GM18873 (cell line): ENCODE measurements around the gene PGM2.
A peak's percentile ranks its signal among the peaks of the same experiment; 100 is the strongest.
"Not testable (repeated sequence)": the region's sequence is repeated elsewhere in the genome, so short reads cannot be mapped to it uniquely, and the experiment has no call there.

Experiments used
- ATAC-seq: cut with Tn5 transposase; IDR thresholded peaks from one replicate; pipeline ENCODE4 v1.9.1; 2021; ENCODE audit warnings: mild to moderate bottlenecking, moderate library complexity, moderate number of reproducible peaks; ENCODE audit not compliant: unreplicated experiment, low FRiP score

PGM2 gene

DNA sequence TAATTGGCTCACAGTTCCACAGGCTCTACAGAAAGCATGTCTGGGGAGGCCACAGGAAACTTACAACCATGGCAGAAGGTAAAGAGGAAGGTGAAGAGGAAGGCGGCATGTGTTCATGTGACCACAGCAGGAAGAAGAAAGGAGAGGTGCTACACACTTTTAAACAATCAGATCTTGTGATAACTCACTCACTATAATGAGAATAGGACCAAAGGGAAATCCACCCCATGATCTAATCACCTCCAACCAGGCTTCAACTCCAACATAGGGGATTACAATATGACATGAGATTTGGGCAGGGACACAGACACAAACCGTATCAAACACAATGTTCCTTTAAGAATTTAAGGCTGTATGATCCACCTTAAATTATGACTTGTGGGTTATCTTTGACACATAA is 10.5 kb upstream of the PGM2 start:
- no peak for ATAC-seq

DNA sequence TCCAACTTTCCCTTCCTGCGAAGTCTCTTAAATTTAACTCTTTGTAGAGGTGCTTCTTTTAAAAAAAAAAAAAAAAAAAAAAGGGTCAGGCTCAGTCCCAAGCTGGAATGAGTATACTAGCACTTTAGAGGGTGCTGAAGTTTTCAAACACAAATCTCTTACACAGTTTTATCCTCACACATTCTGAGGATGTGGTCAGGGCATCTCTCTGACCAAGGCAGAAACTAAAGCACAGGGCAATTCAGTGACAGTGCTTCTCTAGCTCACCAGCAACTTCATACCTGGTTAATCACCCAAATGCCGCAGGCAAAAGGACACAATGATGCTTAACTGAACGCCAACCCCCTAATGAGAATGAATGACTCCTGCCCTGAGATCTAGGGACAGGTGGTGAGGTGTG is 9.8 kb upstream of the PGM2 start:
- no peak for ATAC-seq

DNA sequence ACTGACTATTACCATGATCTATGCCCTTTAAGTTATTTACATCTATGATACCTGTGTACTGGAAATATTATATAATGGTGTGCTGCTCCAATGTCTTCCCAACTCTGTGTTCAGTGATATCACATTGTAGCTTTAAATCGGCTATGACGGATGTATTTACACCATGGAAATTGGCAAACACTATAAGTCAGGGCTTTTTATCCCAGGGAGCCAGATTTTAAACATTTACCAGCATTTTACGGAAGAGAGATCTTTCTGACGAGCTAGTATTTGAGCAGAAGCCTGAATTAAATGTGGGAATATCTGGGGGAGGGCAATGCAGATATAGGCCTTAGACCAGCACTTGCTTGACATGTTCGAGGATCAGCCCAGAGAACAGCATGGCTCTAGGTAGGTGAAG is 7.7 kb upstream of the PGM2 start:
- no peak for ATAC-seq

DNA sequence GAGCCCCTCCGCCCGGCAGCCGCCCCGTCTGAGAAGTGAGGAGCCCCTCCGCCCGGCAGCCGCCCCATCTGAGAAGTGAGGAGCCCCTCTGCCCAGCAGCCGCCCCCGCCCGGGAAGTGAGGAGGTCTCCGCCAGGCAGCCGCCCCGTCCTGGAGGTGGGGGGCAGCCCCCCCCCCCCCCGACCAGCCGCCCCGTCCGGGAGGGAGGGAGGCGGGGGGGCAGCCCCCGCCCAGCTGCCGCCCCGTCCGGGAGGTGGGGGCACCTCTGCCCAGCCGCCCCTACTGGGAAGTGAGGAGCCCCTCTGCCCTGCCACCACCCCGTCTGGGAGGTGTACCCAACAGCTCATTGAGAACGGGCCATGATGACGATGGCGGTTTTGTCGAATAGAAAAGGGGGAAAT is 6.0 kb upstream of the PGM2 start:
- not testable (repeated sequence) for ATAC-seq

DNA sequence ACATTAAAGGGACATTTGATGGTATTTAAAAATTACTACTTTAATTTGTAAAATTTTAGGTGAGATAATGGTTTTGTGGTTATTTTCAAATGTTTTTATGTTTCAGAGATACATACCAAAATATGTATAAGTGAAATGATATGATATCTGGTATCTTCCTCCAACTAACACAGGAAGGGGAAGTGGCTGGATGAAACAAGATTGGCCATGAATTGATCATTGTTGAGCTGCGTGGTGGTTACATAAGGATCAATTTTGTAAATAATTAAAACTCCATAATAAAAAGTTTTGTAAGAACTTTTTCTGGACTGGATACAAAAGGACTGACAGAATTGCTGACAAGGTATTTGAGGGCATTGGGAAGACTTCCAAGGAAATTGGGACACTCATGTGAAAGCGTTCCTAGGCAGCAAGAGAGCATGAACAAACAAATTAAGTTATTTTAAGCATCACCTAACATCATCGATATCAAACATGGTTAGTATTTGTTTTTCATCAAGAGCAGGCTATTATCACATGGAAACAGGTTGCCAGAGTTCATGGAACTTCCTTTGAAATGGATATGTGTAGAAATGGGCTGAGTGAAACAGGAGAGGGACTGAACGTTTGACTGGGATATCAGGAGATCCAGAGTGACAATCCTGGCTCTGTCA is 4.4 kb upstream of the PGM2 start:
- ATAC-seq: no peak

DNA sequence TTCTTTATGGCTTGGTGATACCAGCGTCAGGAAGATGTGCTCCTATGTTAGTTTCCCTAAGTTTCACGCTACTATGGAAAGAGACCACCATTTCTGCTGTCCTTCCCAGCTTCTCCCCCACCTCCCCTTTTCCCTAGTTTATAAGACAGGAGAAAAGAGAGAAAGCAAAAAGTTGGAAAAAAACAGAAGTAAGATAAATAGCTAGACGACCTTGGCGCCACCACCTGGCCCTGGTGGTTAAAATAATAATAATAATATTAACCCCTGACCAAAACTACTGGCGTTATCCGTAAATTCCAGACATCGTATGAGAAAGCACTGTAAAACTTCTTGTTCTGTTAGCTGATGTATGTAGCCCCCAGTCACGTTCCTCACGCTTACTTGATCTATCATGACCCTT is 985 bp upstream of the PGM2 start:
- ATAC-seq: not testable (repeated sequence)

DNA sequence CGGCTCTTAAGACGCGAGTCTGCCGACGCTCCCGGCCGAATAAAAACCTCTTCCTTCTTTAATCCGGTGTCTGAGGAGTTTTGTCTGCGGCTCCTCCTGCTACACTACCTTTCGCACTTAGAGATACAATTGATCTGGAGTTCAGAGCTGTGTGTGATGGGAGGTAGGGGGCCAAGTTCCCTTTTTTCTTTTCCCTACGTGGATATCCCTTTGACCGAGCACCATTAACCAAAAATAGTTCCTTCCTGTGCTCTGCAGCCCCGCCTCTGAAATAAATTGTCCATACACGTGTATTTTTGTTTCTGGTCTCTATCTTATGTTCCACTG is 555 bp upstream of the PGM2 start:
- ATAC-seq: no peak

DNA sequence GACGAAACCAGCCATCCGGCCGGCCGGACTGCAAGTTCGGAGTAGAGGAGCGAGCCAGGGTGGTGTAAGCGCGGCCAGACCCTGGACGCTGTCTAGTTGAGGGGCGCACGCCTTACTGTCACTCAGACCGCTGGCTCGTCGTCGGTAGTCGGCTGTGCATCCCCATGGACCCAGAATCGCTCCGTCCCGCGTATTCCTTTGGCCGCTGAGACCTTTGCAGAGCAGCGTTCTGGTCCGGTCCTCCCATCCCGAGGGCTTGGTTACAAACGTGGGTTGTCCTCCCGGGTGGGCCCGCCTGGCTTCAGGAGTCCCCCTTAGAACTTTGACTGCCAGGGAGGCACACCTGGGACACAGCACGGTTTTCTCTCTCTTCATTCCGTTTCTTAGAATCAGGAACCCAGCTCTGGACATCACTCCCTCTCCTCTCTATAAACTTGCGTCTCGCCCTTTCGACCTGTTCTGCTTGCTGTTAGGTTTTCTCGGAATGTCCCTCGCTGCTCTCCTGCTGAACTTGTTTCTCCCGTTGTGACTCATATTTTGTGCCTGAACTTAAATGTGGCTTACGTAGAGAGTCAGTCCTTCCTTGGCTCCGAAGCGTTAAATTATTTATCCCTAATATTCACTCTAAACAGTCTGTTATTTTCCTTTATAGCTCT is 672 bp downstream of the PGM2 start:
- ATAC-seq: peak; percentile 35

DNA sequence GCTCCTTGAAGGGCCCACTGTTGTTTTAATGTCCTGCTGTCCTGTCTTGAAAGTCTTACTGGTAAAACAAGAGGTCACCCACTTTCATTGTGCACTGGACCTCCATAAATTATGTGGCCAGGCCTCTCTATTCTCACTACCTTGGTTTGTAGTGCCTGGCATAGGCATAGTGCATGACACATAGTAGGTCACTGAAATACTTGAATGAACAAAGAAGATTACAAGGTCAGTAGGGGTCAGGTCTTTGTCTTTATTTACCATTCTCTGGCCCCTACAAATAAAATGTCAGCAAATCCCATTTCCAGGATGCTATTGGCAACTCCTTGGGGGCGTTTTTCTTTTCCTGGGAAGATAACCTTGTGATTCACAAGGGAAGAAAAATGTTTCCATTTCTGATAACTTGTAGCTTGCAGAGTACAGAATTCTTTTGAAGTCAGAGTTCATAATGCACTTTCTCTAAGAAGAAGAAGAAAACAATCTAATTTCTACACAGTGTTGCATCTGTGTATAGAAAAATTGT is 1.4 kb downstream of the PGM2 start:
- ATAC-seq: no peak

DNA sequence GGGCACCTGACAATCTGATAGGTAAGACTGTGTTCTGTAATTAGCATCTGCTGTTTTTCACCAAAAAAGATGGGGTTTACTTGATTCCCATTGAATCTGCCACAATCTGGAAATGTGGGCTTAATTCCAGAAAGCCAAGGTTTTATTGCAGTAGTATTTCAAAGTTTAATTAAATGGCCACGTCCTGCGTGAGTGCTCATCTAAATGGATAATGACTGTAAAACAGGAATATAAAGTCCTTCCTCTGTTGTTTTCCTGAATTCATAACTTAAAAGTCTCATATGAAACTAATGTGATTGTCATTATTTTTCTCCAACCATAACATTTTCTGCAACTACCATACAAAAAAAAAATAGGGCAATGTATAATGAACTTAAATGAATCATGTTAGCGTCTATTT is 2.4 kb downstream of the PGM2 start:
- no peak for ATAC-seq

DNA sequence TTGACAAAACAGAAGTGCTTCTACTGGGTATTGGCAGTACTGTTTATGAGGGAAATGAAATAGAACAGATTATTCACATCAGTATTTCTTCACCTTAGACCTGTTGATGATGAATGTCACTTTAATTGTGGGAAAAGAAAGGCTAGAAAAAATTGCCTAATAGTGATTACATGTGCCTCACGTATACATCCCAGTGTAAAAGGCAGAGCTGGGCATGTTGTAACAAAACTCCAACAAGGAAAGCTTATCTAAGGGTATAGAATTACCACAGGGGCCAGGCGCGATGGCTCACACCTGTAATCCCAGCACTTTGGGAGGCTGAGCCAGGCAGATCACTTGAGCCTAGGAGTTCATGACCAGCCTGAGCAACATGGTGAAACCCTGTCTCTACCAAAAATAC is 4.2 kb downstream of the PGM2 start:
- no peak for ATAC-seq

DNA sequence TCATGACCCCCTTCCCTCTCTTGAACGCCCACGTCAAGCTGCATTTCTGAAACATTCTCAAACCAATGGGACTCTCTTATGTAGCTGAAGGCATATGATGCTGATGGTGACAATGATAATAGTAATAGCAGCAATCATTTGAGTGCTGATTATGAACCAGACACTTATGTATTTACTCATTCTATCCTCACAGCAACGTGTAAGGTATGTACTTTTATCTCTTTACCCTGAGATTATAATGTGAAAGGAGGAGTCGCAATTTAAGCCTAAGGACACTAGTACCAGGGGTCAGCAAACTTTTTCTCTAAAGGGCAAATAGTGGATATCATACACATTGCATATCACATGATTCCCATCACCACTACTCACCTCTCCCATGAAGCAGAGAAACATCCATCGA is 8.5 kb downstream of the PGM2 start:
- ATAC-seq: no peak

DNA sequence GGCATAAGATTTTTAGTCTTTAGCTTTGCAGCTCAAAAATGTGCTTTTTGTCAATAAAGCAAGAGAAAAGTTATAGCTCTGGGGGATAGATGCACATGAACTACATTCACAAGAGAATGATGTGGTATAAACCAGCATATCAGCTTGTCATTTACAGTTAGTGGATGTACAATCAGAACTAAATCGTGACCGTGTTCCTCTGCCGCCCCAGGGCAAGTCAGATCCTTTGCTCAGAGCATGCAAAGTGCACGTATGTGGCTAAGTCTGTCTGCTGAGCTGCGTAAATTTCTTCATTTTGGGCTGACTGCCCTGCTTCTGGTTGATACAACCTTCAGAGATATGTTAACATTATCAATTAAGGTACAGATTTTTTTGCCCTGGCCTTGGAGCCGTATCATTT is 9.3 kb downstream of the PGM2 start:
- no peak for ATAC-seq

DNA sequence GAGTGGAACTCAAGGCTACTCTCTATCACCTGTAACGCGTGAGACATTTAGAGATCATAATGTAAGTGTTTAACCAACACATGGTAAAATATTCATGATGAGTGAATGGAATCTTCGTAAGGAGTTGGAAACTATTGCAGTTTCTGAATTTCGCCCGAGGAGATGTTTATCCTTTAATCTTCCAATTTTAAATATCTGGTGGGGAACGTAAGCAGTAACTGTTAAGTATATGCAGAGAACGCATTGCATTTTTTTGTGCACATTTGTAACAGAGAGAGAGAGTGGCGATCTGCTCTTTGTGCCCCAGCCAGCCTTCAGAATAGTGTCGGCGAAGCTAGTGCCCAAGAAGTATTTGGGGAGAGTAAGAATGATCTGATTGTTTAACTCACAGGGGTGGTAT is 9.8 kb downstream of the PGM2 start:
- no peak for ATAC-seq

DNA sequence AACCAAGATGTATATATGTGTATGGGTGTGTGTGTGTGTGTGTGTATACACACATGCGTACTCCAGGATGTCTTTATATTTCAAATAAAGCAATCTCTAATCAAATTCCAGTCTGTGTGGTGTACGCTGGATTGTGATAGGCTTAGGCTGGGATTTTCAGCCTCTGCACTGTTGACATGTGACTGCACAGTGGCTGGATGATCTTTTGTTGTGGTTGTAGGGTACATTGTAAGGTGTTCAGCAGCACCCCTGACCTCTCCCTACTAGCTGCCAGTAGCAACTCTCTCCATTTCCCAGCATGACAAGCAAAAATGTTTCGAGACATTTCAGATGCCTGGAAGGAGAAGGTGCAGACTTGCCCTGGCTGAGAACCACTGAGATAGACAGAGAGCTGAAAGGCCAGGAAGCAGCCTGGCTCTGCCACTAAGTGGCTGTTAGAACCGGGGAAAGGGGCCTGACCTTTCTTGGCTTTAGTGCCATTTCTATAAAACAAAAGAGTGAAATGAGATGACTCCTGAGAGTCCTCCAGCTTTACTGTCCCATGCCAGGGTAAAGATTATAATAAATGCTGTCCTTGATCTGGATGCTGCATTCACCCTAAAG is 10.5 kb downstream of the PGM2 start:
- ATAC-seq: no peak

DNA sequence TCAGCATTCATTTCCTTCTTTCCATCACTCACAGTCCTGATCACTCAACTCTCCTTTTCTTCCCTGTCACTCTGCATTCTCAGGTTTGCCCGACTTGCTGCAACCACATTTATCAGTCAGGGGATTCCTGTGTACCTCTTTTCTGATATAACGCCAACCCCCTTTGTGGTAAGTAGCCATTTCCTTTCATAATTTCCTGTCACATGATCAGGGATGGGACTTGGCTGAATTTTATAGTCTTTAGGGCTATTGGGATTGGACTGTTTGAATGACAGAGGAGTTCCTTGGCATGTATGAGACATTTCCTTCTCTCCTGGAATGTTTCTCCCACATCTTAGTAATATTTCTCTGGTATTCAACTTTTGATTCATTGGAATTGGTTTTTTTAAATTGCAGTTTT is 11.0 kb downstream of the PGM2 start:
- no peak for ATAC-seq

DNA sequence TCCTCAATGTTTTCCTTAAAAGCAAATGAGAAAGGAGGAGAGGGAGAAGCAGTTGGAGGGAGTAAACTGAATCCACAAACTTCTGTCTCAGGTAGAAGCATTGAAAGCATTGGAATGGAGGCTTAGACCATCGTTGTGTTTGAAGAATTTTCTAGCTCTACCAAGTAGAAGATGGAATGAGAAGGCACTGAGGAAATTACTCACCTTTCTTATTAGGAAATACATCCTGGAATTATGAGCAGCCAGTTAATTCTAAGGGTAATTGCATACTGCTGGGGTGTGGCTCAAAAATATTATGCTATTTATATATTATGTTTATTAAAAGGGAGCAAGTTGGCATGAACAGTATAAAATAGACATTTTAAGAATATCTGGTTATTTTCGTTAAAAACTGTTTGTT is 12.9 kb downstream of the PGM2 start:
- no peak for ATAC-seq

DNA sequence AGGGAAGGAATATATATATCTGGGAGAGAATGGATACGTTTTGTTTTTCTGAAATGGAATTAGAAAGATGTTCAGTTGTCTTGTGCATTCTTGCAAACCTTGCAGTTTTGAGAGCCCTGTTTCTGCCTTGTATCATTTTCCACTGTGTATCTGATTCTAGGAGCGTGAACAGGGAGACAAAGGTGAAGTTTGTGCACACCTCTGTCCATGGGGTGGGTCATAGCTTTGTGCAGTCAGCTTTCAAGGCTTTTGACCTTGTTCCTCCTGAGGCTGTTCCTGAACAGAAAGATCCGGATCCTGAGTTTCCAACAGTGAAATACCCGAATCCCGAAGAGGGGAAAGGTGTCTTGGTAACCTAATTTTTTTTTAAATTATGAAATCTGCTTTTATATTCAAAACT is 17.7 kb downstream of the PGM2 start:
- ATAC-seq: no peak

DNA sequence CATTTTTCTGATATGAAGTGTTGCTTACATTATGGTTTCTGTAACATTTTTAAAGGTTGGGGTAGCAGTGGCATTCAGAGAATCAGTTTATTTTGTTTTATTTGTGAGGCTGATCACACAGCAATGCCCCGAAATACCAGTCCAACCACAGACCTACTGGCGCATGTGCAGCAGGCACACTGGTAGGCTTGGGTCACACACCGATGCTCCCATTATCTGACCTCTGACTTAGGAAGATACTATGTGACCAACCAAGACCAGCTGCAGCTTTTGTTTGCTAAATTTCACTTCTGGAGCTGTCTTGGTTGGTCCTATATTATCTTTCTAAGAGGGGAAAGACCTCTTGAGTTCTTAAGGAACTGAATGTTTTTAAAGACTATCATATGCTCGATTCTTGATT is 18.7 kb downstream of the PGM2 start:
- no peak for ATAC-seq

DNA sequence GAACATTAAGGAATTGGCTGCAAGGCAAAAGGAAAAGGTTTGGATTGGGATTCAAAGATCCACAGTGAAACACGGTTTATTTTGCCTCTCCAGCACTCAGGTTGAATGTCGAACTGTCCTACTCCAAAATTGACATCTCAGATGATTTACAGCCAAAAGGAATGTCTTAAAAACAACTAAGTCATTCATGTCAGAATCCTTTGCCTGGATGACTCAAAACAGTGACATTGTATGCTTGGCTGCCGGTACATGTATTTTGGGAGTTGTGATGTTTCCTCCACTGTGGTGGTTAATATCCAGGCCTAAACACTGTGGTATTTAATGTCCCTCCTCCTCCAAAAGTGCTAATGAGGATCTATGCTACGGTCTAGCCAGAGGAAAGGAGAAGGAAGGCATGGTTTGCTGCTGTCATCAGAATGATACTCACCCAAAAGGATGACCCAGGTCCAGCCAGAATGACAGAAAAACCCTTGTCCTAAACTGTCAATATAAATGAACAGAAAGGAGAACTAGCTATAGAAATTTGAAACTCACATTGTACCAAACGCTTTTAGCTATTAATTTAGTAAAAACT is 20.9 kb downstream of the PGM2 start:
- no peak for ATAC-seq

DNA sequence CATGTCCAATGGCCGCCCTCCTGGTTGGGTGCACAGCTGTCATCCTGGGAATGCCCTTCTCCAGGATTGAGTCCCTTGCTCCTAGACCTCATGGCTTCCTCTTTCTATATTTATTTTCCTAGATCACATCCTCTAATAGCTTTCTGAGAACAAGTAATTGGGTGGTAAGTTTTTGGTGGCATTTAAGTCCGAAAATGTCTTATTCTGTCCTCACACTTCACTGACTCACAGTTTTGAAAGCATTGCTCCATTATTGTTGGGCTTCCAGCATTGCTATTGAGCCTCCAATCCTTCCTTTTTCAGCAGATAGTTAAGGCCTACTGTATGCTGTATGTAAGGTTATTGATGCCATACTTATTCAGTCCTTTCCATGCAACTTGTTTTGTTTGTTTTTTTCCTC is 25.9 kb downstream of the PGM2 start:
- no peak for ATAC-seq

DNA sequence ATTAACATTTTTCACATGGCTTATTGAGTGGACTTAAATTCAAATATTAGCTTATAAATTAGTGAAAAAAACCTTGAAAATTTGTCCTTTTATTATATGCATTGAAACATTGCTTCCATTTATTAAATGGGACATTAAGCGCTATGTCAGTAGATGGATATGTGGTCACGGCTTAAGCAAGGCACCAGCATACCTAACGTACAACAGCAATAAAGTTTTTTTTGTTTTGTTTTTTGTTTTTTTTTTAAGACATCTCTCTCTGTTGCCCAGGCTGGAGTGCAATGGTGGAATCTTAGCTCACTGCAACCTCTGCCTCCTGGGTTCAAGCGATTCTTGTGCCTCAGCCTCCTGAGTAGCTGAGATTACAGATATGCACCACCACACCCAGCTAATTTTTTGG is 31.6 kb downstream of the PGM2 start:
- no peak for ATAC-seq
